SK-N-SH (cell line): Measurements from ENCODE around the gene OLFM4. TPM values are rescaled to one million over a fixed set of nuclear protein-coding genes. Genes with fewer than 3 reads are reported as not detected.

Experiments
- CTCF ChIA-PET: fragments of 300-600, 350-600 bp; formaldehyde crosslinking; extraction: SDS; loops from one replicate; lab custom pipeline; 2021; lab: Yijun Ruan, JAX
- POLR2A ChIA-PET: fragments of 350-600 bp; sonication (Branson Sonifier 250); formaldehyde crosslinking; extraction: SDS; loops from one replicate; lab custom pipeline; 2020; ENCODE audit warnings: antibody characterized with exemption, inconsistent platforms; lab: Yijun Ruan, JAX
- DNase-seq: peaks from one replicate; pipeline ENCODE4 v3.0.0; 2012
- H2AFZ ChIP-seq: fragments of 200-600 bp; sonication (generic); 2 replicates; pipeline ENCODE4 v1.8.1; 2016; ENCODE audit warnings: antibody characterized with exemption, mild to moderate bottlenecking, low read depth
- H3F3A ChIP-seq: fragments of 200-600 bp; sonication (generic); replicated peaks from 2 replicates; pipeline ENCODE3; 2016; ENCODE audit warnings: antibody characterized with exemption, mild to moderate bottlenecking; ENCODE audit not compliant: insufficient read depth
- H3K27ac ChIP-seq, 2 experiments: fragments of 200-500 bp in 1 of 2; fragments of 200-600 bp in 1 of 2; sonication (Bioruptor generic) in 1 of 2; sonication (generic), shearing (Covaris generic) in 1 of 2; 2 replicates each; pipeline versions ENCODE4 v1.5.1 to v1.6.1; 2014 to 2016; ENCODE audit warnings: low read depth in 2 of 2, inconsistent platforms in 1 of 2, low read length in 1 of 2, mild to moderate bottlenecking in 1 of 2, mixed read lengths in 1 of 2
- H3K27me3 ChIP-seq: fragments of 200-600 bp; sonication (generic), shearing (Covaris generic); 2 replicates; pipeline ENCODE4 v1.6.1; 2016; ENCODE audit warnings: mixed run types; ENCODE audit not compliant: insufficient read depth
- H3K36me3 ChIP-seq, 2 experiments: fragments of 200-500 bp in 1 of 2; fragments of 200-600 bp in 1 of 2; sonication (Bioruptor generic) in 1 of 2; sonication (generic) in 1 of 2; replicated peaks in 1 of 2; 2 replicates each; pipeline versions ENCODE3 to v1.5.1; 2014 to 2016; ENCODE audit warnings: low read length in 1 of 2, mild to moderate bottlenecking in 1 of 2; ENCODE audit not compliant: insufficient read depth in 2 of 2, control insufficient read depth in 1 of 2
- H3K4me1 ChIP-seq, 2 experiments: fragments of 200-500 bp in 1 of 2; fragments of 200-600 bp in 1 of 2; sonication (Bioruptor generic) in 1 of 2; sonication (generic), shearing (Covaris generic) in 1 of 2; 2 replicates each; pipeline versions ENCODE4 v1.5.1 to v1.6.1; 2014 to 2016; ENCODE audit warnings: low read depth in 1 of 2, low read length in 1 of 2, mixed run types in 1 of 2; ENCODE audit not compliant: insufficient read depth in 2 of 2, control insufficient read depth in 1 of 2
- H3K4me2 ChIP-seq: fragments of 200-600 bp; sonication (generic), shearing (Covaris generic); 2 replicates; pipeline ENCODE4 v1.6.1; 2017; ENCODE audit warnings: mixed run types
- H3K4me3 ChIP-seq, 2 experiments: fragments of 200-500 bp in 1 of 2; fragments of 200-600 bp in 1 of 2; sonication (Bioruptor generic) in 1 of 2; sonication (generic), shearing (Covaris generic) in 1 of 2; 2 replicates each; pipeline versions ENCODE4 v1.5.1 to v1.8.1; 2014 to 2016; ENCODE audit warnings: low read depth in 2 of 2, inconsistent platforms in 1 of 2, low read length in 1 of 2, mild to moderate bottlenecking in 1 of 2, mixed read lengths in 1 of 2, moderate library complexity in 1 of 2
- H3K79me2 ChIP-seq: fragments of 200-600 bp; sonication (generic); 2 replicates; pipeline ENCODE4 v1.8.1; 2017; ENCODE audit warnings: mild to moderate bottlenecking; ENCODE audit not compliant: insufficient read depth
- H3K9ac ChIP-seq: fragments of 200-600 bp; sonication (generic); 2 replicates; pipeline ENCODE4 v1.6.1; 2017; ENCODE audit warnings: mixed run types
- H3K9me2 ChIP-seq: fragments of 200-600 bp; sonication (generic); 2 replicates; pipeline ENCODE4 v1.6.1; 2017; ENCODE audit warnings: mixed run types
- H3K9me3 ChIP-seq: fragments of 200-600 bp; sonication (generic); 2 replicates; pipeline ENCODE4 v1.6.1; 2017; ENCODE audit warnings: mixed run types, mild to moderate bottlenecking, moderate library complexity
- H4K20me1 ChIP-seq: fragments of 200-600 bp; sonication (generic); 2 replicates; pipeline ENCODE4 v1.6.1; 2017; ENCODE audit warnings: mild to moderate bottlenecking, mixed run types; ENCODE audit not compliant: insufficient read depth
- ELF1 ChIP-seq: IDR thresholded peaks from 2 replicates; pipeline ENCODE4 v1.4.0; 2012
- EP300 ChIP-seq, 2 experiments: IDR thresholded peaks; 2 replicates each; pipeline versions ENCODE4 v1.4.0 to v1.6.1; 2012; ENCODE audit warnings: borderline replicate concordance in 1 of 2, low read depth in 1 of 2, low read length in 1 of 2
- EZH2phosphoT487 ChIP-seq: fragments of 200-600 bp; sonication (generic); IDR thresholded peaks from 2 replicates; pipeline ENCODE4 v1.6.1; 2017; ENCODE audit warnings: low read depth, mixed run types, mild to moderate bottlenecking, antibody characterized with exemption, moderate library complexity, borderline replicate concordance
- GABPA ChIP-seq: IDR thresholded peaks from 2 replicates; pipeline ENCODE4 v1.4.0; 2012; ENCODE audit warnings: low read depth, mild to moderate bottlenecking
- IRF3 ChIP-seq: fragments of 150-350 bp; IDR thresholded peaks from 2 replicates; pipeline ENCODE4 v1.6.1; 2016; ENCODE audit warnings: mild to moderate bottlenecking, low read depth, low read length
- MAX ChIP-seq: IDR thresholded peaks from 2 replicates; pipeline ENCODE4 v1.4.0; 2012; ENCODE audit warnings: low read depth
- MXI1 ChIP-seq: IDR thresholded peaks from 2 replicates; pipeline ENCODE4 v1.6.1; 2012; ENCODE audit warnings: mild to moderate bottlenecking, low read depth, low read length, improper control_type of control experiment
- POLR2AphosphoS5 ChIP-seq: IDR thresholded peaks from 2 replicates; pipeline ENCODE4 v1.6.1; 2012; ENCODE audit warnings: low read depth, low read length
- RCOR1 ChIP-seq: fragments of 150-350 bp; IDR thresholded peaks from 2 replicates; pipeline ENCODE4 v1.6.1; 2017; ENCODE audit warnings: antibody characterized with exemption, low read length
- REST ChIP-seq: IDR thresholded peaks from 2 replicates; pipeline ENCODE4 v1.6.1; 2012; ENCODE audit warnings: mild to moderate bottlenecking, low read depth, low read length, moderate library complexity
- SMC3 ChIP-seq: IDR thresholded peaks from 2 replicates; pipeline ENCODE4 v1.6.1; 2012; ENCODE audit warnings: low read depth, low read length, improper control_type of control experiment
- TEAD4 ChIP-seq: IDR thresholded peaks from 2 replicates; pipeline ENCODE4 v1.4.0; 2012; ENCODE audit warnings: mild to moderate bottlenecking, borderline replicate concordance; ENCODE audit not compliant: insufficient read depth
- USF2 ChIP-seq: fragments of 150-350 bp; IDR thresholded peaks from 2 replicates; pipeline ENCODE4 v1.6.1; 2017; ENCODE audit warnings: antibody characterized with exemption, low read length, low read depth, borderline replicate concordance
- WGBS: methylation state at CpG from one replicate; pipeline ENCODE4 v1.1.6; 2017; ENCODE audit warnings: low lambda C conversion rate; 5-methylcytosine and 5-hydroxymethylcytosine counted together
- polyA plus RNA-seq, 3 experiments: library from polyadenylated mRNA; depleted of rRNA; stranded (reverse); fragments of >200 nt; gene quantifications; 2 replicates each; pipeline ENCODE4 v1.2.3, GENCODE V29; 2012

Gene OLFM4
- polyA plus RNA-seq, 1 of the 3 experiments (the other 2 are of a cell fraction) = not detected

GRCh38 chr13:53060840-53061490 lies 32.4 kb downstream of the OLFM4 start:
- H4K20me1 ChIP-seq = no peaks in the 10 kb centered on the region
- WGBS = 53% methylated on average over 9 of the region's 9 CpGs
- no peaks in the 10 kb centered on the region for H3K27me3 ChIP-seq
- no peak overlapping the region for H3K9ac ChIP-seq
- ChIA-PET POLR2A (no interaction called here), CTCF (interaction anchor here (1.1 to 2.1 kb wide), 3 partner anchors 9 to 214 kb away, joined by 3 to 7 read pairs (median 3); no protein-coding TSS in a partner anchor)
- DNase-seq = no peak
- H3K79me2 ChIP-seq = no peaks in the 10 kb centered on the region
- H3K4me3 ChIP-seq = no peak overlapping the region
- no peak for TF ChIP-seq POLR2AphosphoS5
- TF ChIP-seq RCOR1 = no peak
- TF ChIP-seq USF2 = no peak
- no peak for TF ChIP-seq MXI1
- no peak for TF ChIP-seq EP300 (IDR thresholded peaks at IDR 0.05; ENCODE audit: borderline replicate concordance in 1 of 2, low read depth in 1 of 2, low read length in 1 of 2)
- TF ChIP-seq IRF3 = no peak
- no peak for TF ChIP-seq ELF1
- no peak for TF ChIP-seq REST
- no peak for TF ChIP-seq GABPA
- TF ChIP-seq SMC3 = no peak
- no peak for TF ChIP-seq EZH2phosphoT487
- TF ChIP-seq TEAD4 = no peak
- TF ChIP-seq MAX = no peak
- no peaks in the 10 kb centered on the region for H3K9me3 ChIP-seq
- no peaks in the 10 kb centered on the region for H3K9me2 ChIP-seq
- no peaks in the 10 kb centered on the region for H3K36me3 ChIP-seq
- no peak overlapping the region for H3K4me2 ChIP-seq
- no peak overlapping the region for H3K27ac ChIP-seq
- H2AFZ ChIP-seq = no peak overlapping the region
- H3F3A ChIP-seq = no peaks in the 10 kb centered on the region
- H3K4me1 ChIP-seq = peaks cover 0 to 12% of the 10 kb centered on the region in 2 experiments; a peak in 2 of 4 replicates
